HT-29 (cell line): ENCODE data around the gene POLR2E. TPM values are rescaled to one million over a fixed set of nuclear protein-coding genes. Genes with fewer than 3 reads are reported as not detected.

ENCODE experiments used
- DNase-seq: peaks from one replicate; pipeline ENCODE4 v3.0.0-alpha.2; 2015; ENCODE audit warnings: low spot score
- total RNA-seq: library from RNA; depleted of rRNA; stranded (reverse); fragments of >200 nt; shearing (Covaris generic); gene quantifications from 2 replicates; pipeline ENCODE4 v1.2.3, GENCODE V29; 2014

The POLR2E gene
- total RNA-seq, 1 experiment from 2014 or later = 395 TPM

GRCh38 chr19:1051791-1052190 is 43.4 kb downstream of the POLR2E start:
- no peak for DNase-seq

GRCh38 chr19:1050989-1051788 is 44.0 kb downstream of the POLR2E start:
- no peak for DNase-seq

GRCh38 chr19:1049800-1050199 is 45.4 kb downstream of the POLR2E start:
- no peak for DNase-seq

DNA sequence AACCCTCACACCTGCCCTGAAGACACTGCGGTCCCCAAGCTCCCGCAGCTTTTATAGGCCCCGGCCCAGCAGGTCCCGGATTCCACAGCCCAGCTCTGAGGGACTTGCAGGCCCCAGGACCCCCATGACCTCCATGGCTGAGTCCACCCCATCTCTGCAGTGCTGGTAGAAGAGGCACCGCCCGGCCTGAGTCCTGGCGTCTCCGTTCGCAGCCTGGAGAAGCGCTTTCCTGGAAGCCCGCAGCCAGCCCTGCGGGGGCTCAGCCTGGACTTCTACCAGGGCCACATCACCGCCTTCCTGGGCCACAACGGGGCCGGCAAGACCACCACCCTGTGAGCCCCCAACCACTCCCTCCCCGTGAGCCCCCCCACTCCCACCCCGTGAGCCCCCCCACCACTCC is 46.1 kb downstream of the POLR2E start:
- no peak for DNase-seq

DNA sequence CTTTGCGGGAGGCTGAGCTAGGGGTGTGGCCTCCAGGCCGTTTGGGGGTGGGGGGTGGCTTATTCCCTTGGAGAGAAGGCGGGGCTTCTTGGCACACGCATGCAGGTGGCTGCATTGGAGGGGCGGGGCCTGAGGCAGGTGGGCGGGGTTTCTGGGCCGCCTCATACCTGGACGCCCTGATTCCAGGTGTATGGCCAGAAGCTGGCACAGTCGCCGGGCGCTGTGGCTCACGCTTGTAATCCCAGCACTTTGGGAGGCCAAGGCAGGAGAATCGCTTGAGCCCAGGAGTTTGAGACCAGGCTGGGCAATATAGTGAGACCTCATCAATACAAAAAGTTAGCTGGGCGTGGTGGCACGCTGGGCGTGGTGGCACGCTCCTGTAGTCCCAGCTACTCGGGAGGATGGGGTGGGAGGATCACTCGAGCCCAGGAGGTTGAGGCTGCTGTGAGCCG is 47.5 kb downstream of the POLR2E start:
- DNase-seq = no peak

- no peak for DNase-seq
These were observed 48.1 kb downstream of the POLR2E start for GRCh38 chr19:1046836-1047695.

GRCh38 chr19:1046117-1046626 is 49.0 kb downstream of the POLR2E start:
- DNase-seq = no peak

GRCh38 chr19:1045247-1045603 is 50.0 kb downstream of the POLR2E start:
- peak; percentile 77 for DNase-seq

DNA sequence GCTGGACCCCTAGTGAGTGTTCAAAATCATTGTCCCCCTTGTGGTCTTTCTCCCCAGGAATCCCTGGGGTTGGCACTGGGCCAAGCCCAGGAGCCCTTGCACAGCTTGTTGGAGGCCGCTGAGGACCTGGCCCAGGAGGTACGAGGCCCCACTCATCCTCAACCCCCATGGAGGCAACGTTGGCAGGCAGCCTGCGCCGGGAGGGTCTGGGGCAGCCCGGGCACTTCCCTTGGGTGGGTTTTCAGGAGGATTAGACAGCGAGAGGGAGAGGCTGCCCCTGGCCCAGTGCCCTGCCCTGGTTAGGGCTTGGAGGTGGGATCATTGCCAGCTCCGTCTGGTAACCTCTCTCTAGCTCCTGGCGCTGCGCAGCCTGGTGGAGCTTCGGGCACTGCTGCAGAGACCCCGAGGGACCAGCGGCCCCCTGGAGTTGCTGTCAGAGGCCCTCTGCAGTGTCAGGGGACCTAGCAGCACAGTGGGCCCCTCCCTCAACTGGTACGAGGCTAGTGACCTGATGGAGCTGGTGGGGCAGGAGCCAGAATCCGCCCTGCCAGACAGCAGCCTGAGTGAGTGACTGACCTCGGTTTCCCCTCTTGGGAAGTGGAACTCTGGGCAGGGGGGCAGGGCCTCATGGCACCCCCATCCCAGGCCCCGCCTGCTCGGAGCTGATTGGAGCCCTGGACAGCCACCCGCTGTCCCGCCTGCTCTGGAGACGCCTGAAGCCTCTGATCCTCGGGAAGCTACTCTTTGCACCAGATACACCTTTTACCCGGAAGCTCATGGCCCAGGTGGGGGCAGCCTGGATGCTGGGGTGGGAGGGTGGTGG is 52.3 kb downstream of the POLR2E start:
- peak; percentile 59 for DNase-seq

DNA sequence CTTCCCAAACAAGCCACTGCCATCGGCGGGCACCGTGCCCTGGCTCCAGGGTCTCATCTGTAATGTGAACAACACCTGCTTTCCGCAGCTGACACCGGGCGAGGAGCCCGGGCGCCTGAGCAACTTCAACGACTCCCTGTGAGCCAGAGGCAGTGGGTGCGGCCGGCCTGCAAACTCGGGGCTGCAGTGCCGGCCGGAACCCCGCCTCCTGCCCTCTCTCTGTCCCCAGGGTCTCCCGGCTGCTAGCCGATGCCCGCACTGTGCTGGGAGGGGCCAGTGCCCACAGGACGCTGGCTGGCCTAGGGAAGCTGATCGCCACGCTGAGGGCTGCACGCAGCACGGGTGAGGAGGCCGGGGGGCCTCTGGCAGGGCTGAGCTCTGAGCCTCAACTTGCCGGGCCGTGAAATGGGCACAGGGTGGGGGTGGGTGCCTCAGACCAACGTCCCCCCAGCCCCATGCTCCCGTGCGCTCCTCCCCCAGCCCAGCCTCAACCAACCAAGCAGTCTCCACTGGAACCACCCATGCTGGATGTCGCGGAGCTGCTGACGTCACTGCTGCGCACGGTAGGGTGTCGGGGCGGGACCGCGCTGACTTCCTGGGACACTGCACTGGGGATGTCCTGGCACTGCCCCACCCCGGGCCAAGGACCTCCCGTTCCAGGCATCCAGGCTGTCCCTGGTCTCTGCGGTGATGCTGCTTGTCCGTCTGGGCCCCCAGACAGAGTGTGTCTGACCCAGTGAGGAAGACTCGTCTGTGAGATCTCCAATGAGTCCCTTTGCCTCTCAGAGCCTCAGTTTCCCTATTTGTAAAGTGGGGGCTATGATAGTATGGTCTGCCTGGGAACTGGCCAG is 53.1 kb downstream of the POLR2E start:
- DNase-seq = peak; percentile 89

DNA sequence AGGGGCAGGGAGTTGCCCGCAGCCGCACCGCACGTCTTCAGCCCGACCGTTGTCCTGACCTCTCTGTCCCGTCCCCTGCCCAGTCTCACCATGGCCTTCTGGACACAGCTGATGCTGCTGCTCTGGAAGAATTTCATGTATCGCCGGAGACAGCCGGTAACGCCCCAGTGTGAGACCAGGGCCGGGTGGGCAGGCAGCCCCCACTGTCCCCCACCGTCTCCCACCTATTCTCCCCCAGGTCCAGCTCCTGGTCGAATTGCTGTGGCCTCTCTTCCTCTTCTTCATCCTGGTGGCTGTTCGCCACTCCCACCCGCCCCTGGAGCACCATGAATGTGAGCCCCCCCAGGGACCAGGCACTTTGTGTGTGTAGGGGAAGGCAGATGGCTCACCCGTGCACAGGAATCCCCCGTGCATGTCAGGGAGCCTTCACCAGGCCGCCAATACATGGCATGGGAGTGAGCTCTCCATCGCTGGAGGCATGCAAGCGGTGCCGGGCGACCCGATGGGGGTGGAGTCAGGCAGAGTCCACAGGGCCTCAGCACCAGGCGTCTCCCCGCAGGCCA is 53.8 kb downstream of the POLR2E start:
- DNase-seq = no peak

- DNase-seq = peak; percentile 86
These were observed 54.5 kb downstream of the POLR2E start for GRCh38 chr19:1040476-1041271.

DNA sequence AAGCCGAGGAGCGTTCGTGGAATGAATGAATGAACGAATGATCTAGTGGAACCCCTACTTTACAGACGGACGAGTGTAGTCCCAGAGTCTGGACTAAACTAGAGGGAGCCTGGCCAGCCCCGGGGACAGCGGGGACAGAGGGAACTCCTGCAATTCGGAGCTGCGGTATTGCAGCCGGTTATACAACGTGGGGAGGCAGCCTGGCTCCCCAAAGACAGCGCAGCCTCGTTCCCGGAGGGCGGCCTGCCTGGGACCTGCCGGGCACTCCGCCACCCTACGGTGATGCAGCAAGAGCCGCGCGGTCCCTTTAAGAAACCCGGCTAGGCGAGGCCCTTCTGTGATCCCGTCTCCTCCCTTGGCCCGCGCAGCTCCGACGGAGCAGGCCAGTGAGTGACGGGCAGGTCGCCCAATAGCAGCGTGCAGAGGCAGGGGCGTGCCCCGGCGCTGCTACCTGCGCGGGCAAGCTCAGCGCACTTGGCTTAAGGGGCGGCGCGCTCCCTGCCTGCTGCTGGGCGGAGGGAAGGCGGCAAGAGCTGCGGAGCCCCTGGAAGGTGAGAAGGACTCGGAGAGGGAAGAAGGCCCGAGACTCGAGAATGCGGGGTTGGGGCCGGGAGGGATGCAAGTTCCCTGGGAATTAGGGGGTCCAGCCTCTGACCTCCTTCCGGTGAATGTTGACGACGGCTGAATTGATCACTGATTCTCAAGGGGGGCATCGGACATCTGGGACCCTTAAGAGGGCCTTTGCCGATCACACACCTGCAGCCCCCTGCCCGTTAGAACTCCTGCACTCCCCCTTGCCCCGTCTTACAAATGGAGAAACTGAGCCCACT is 55.3 kb downstream of the POLR2E start, which contains the start of gene ABCA7:
ABCA7 (plus strand) TSS at position 462 of the 830 bp plus-strand sequence. CDS start 1,255 bp downstream, outside the sequence.
- peak; percentile 91 for DNase-seq

DNA sequence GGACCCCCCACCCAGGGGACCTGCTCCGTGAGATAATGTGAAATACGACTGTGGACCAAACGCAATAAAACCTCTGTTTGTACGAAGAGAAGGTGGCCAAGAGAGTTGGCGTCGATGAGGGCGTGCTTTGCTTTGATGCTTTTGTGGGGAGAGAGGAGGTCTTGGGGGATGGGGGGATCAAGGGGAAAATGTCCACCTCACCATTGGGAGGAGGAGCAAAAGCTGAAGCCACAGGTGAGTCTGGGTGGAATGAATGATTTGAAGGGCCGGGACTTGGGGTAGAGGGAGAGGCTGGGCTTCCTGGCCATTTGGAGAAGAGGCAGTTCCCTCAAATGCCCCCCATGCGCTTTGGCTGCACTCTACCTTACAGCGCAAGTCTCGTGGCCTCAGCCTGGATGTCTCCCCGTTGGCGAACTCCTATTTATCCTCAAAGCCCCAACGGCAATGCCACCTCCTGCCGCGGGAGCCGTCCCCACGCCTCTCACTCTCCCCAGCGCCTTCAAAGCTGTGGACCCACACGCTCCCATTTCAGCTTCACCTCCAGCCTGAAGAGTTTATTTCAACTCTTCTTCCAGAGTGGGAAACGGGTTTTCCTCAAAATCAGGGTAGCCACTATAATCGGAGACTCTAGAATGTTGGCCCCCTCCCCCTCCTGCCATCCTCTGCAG is 56.1 kb downstream of the POLR2E start:
- peak; percentile 11 for DNase-seq

DNA sequence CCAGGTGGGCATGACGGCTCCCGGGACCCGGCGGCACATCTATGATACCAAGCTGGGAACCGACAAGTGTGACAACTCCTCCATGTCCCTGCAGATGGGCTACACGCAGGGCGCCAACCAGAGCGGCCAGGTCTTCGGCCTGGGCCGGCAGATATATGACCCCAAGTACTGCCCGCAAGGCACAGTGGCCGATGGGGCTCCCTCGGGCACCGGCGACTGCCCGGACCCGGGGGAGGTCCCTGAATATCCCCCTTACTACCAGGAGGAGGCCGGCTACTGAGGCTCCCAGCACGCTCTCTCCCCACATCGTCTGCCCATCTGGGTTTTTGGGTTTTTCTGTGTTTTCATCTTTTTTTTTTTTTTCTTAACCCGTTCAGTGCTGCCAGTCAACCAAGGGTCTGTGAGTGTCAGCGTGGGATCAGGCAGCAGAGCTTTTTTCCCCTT is 57.5 kb downstream of the POLR2E start:
- DNase-seq = no peak
